K562 treated with DMSO at 1 percent for 4 hours (cell line): ENCODE measurements around the gene FAM151B. TPM values are rescaled to one million over a fixed set of nuclear protein-coding genes. Genes with fewer than 3 reads are reported as not detected.

Experiments used
- total RNA-seq: library from RNA; unstranded; fragments of 300-600 nt; gene quantifications from 2 replicates; pipeline ENCODE4 v1.2.3, GENCODE V29; 2022; ENCODE audit not compliant: insufficient read depth

Gene FAM151B, protein sequence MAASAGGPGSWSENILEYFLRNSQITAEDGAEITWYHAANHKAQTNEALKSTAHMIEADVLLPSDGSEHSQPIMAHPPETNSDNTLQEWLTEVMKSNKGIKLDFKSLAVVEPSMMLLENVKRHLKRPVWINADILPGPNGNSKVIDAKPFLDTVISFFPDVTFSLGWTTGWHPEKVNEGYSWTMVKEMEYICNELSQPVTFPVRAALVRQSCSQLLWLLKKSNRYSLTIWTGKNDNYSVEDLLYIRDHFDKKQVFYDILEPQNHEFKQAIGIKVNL
- not detected in 2 replicates for total RNA-seq

DNA sequence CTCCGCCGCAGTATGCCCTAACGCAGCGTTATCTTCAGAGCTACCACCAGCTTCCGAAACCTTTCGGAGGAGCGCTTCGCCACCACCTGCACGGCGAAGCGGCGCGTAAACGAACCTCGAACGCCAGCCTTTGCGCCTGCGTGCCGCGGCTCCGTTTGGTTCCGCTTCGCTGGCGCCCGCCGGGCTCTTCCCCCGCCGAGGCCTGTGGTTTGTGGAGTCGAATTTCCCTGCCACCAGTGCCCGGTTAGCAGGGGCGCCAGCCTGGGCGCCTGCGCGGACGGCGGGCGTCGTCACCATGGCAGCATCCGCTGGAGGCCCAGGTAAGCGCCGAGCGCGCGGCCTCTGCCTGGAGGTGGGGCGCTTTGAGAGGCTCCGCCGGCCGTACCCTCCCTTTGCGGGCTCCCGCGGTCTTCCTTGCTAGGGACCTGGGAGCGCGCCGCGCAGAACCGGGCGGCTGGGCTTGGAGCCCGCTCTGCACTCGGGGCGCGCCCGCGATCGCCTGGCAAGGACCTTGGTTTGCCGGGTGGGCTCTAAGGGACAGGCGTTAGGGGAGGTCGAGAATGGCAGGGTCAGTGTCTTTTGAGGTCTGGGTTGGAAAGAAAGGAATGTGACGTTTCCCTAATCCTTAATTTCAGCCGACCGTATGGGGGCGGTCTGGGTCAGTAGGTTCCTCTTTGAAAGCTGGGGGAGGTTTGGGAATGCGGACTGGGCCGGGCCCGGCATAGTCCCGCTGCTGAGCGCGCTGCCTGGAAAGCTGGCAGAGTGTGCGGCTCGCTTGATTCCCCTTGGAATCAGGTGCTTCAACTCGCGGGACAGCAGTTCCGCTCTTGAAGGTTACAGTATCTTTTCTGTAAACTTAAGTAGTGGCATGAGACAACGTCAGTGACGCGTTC, at the start of gene FAM151B:
FAM151B (plus strand) TSS at position 272 of the 893 bp plus-strand sequence; CDS start at position 296, 24 bp downstream.

DNA sequence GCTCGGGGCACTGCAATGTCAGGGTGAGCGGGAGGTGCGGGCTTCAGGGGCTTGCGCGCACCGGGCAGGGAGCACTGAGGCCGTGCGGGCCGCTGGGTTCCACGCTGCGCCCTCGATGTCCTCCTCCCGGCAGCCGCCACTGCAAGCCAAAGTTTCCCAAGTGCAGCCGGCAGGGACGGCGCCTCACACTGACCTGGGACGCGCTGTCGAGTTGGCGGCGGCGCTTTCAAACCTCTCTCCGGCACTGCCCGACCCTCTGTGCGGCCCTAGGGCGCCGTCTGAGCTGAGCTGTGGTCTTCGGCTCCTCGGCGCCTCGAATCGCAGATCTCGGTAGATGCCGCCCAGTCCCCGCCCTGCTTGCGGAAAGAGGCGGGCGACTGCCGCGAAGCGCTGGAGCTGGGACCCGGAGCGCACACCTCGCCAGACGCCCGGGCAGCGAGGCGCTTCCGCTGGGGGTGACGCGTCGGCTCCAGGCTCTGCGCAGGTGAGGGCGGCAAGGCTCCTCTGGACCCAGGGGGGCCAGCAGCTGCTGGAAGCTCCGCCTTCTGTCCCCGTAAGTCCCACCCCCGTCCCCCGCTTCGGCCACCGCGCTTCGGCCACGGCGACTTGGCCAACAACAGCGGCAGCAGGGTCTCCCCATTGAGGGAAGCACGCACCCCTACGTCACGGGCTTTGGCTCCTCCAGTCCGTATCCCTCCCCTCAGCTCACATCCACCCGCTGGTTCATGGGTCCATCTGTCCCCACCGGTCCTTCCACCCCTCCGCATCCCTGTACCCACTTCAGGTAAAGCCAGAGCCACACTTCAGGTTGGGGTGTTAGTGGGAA, 82.3 kb downstream of the FAM151B start, which contains the start of gene ANKRD34B:
ANKRD34B (minus strand) TSS at position 320 of the 826 bp plus-strand sequence. CDS start 10,261 bp downstream, outside the sequence.

Other genes starting within 250 kb of the FAM151B start
- 2.7 and 3.2 TPM in 2 replicates for gene SERINC5, start 232.1 kb upstream of the FAM151B start, total RNA-seq
- gene SPZ1, start 168.1 kb upstream of the FAM151B start, total RNA-seq: not detected in 2 replicates
- gene ZFYVE16, start 80.0 kb upstream of the FAM151B start, total RNA-seq: 8.4 and 10.6 TPM in 2 replicates
- not detected in 2 replicates for gene ANKRD34B, start 82.2 kb downstream of the FAM151B start, total RNA-seq
- 5.7 and 6.3 TPM in 2 replicates for gene MSH3, start 166.6 kb downstream of the FAM151B start, total RNA-seq
- gene DHFR, start 166.9 kb downstream of the FAM151B start, total RNA-seq: 50.2 and 50.5 TPM in 2 replicates